GM12873 (cell line): ENCODE results near the gene BAHCC1.

ENCODE experiments used
- TF ChIP-seq, protein P1 (sequence below): IDR thresholded peaks from 2 replicates; pipeline ENCODE4 v1.5.1; 2012; ENCODE audit warnings: low read depth, mild to moderate bottlenecking, moderate library complexity, low read length, control low read depth; ENCODE audit not compliant: insufficient read depth; ENCODE audit errors: missing control alignments

BAHCC1 gene

DNA sequence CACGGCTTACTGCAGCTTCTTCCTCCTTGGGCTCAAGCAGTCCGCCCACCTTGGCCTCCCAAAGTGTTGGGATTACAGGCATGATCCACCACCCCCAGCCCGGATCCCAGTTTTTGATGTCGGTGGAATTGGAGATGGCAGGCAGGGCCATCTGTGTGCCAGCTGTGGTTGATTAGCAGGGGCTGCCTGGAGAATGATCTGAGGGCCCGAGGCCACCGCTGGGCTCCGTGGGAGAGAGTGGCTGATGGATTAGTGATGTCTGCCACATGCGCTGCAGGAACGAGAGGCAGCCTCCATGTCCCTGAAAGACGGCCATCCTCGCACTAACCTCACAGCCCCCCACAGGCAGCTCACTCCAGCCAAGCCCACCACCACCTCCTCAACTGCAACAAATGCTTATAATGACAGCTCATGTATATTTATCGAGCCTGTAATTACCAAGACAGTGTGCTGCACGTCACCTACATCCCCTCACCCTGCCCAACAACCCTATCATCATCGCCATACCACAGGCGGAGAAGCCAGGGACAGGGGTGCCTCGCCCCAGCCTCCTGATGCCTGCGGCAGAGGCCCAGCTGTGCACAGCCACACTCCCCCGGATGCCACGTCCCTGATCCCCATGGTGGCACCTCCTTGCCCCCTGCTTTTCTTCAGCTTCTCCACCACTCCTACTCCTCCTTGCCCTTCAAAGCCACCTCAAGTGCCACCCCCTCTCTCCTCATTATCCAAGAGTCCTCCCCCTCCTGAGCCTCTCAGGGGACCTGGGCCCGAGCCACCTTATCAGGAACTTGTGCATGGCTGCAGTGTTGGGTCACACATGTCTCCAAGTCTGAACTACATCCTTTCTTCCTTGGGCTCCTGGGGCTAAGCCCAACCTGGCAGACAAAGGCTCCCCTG is 84.2 kb downstream of the BAHCC1 start:
- TF ChIP-seq, protein P1, sequence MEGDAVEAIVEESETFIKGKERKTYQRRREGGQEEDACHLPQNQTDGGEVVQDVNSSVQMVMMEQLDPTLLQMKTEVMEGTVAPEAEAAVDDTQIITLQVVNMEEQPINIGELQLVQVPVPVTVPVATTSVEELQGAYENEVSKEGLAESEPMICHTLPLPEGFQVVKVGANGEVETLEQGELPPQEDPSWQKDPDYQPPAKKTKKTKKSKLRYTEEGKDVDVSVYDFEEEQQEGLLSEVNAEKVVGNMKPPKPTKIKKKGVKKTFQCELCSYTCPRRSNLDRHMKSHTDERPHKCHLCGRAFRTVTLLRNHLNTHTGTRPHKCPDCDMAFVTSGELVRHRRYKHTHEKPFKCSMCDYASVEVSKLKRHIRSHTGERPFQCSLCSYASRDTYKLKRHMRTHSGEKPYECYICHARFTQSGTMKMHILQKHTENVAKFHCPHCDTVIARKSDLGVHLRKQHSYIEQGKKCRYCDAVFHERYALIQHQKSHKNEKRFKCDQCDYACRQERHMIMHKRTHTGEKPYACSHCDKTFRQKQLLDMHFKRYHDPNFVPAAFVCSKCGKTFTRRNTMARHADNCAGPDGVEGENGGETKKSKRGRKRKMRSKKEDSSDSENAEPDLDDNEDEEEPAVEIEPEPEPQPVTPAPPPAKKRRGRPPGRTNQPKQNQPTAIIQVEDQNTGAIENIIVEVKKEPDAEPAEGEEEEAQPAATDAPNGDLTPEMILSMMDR, result no peak

DNA sequence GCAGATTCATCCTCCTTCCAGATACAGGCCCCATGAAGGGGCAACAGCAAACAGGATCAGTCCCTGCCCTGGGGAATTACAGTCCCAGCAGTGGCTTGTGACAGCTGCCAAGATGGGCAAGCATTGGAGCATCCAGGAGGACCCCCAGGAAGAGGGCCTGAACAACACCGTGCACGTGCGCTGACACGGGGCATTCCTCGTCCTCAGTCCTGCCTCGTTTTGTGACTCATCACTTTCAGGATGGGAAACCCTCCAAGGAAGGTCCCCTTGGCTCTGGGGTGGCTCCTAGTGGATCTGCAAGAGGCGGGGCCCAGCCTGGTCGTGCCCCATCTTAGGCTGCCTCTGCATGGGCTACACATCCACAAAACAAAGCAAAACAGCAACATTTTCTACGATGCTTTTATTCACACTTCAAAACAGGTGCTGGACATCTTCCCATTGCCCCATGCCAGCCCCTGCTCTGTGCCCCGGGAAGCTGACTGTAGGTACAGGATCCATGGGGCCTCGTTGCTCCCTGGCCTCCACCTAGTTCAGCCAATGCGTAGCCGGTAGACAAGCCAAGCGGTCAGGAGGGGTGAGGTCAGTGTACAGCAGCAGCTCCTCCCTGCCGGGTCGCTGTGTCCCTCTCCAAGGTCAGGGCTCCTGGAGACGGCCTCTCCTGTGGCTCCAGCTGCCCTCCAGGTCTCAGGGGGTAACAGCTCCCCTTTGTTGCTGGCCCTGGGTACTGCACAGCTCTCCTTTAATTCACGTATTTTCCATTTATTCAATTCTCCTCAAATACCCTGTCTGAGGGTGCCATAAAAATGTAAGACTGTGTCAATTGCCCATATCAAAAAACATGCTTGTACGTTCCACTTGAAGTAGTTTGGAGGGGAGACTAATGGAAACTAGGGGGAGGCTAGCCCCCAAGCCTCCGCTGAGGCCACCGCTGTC is 85.1 kb downstream of the BAHCC1 start:
- TF ChIP-seq, protein P1, result no peak

DNA sequence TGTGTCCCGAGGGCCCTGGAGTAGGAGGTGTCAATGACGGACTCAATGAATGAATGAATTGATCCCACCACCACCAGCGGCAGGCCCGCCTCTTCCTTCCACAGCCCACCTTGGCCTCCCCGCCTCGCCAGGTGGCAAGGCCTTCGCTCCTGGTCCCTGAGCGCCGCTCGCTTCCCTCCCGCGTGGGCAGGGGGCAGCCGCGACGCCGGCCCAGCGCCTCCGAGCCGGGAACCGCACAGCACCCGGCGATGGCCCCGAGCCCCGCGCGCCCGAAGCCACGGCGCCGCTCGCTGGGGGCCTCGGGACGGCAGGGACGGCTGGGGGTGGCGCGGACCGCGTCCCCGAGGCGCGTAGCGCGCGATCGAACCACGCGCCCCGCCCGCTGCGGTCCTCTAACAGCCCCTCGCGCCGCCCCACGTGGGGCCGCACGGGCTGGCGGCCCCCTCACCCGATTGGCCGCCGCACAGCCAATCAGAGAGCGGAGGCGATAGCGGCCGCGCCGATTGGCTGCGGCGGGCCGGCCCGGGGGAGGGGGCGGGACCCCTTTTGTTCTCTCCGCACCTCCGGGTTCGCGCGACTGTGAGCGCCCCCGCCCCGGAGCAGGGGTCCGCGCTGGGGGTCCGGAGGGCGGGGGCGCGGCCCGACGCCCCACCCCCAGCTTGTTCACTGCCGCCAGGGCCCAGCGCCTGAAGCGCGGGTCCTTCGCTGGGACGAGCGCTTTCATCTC is 86.0 kb downstream of the BAHCC1 start:
- TF ChIP-seq, protein P1, result no peak

DNA sequence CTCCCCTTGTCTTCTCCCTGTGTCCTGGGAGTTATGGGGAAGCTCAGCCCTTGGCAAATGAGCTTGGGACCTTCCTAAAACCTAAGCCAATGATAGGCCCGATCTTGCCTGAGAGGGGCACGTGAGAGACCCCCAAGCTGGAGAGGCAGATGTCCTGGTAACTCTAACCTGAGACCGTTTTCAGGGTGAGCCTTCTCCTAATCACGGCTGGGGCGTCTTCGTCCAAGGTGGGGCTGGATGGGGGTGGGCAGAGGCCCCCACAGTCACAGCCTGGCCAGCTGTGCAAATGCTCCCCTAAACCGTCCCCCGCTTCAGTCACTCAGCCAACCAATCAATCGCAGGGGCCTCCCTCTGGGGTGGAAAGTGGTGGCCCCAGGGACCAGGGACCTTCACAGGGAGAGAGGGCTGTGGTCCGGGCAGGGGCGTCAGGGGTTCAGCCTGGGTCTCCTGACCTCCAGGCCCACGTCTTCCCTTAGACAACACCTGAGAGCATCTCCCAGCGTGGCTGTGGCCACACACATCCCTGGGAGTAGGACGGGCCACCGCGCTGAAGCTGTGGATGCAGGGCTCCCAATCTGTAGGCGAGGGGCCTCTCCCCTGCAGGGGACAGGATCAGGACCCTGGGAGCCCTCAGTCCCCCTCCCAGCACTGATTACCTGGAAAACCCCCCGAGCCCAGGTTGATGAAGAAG is 86.7 kb downstream of the BAHCC1 start:
- TF ChIP-seq, protein P1, result no peak

DNA sequence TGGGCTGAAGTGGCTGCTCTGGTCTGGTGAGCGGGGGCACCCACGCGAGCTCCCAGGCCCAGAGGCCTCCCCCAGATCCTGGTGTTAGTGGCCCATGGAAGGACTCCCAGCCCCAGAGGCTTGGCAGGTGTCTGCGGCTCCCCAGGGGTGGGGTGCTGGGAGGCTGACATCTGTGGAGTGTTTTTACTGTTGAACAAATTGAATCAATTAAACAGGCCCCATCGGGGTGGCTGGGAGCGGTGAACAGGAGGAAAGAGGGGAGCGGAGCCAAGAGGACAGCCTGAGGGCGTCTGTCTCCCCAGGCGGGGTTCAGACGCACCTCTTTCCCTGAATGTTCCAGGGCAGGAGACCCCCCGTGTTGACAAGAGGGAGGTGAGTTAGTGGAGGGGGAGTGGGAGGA is 87.4 kb downstream of the BAHCC1 start:
- TF ChIP-seq, protein P1, result no peak

DNA sequence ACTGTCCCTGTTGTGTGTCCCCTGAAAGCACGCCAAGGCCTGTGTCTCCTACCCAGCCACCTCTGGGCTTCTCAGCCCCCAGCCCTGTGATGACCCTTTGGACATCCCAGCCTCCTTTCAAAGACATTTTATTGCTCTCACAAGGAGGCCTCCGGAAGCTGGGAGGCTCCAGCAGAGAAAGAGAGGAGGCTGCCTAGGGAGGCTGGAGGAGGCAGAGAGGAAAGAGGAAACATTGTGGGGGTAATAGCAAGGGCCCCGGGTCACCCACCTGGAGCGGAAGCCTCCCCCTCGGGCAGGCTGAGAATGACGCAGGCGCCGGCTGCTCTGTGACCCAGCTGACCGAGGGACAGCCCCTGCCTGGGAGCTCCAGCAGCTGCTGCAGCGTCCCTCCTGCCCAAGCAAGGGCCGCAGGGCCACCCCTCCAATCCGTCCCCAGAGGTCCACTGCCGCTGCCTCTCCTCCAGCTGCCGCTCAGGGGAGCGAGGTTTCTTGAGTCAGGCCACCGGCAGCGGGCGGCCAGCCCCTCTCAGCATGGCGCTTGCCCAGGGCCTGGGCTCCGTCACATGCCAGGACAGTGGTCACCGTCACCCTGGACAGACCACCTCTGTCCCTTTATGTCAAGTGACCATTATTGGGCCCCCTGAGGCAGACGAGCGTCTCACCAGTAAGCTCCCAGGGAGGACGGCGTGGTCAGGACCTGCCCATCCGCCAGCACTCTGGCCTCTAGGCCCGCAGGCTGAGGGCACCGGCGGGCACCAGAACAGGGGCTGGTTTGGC is 88.0 kb downstream of the BAHCC1 start:
- TF ChIP-seq, protein P1, result no peak
